PFSK-1 (cell line): ENCODE measurements around the gene ZDHHC9.

ENCODE experiments used
- FOXP2 ChIP-seq: optimal IDR thresholded peaks from 2 replicates; pipeline ENCODE3; 2011; ENCODE audit warnings: borderline replicate concordance, control low read depth, inconsistent platforms; ENCODE audit not compliant: insufficient read depth; ENCODE audit errors: extremely low read length, extremely low read depth
- POLR2AphosphoS5 ChIP-seq: IDR thresholded peaks from 2 replicates; pipeline ENCODE4 v1.6.1; 2012; ENCODE audit warnings: low read depth, mild to moderate bottlenecking, control low read depth, low read length, moderate library complexity
- REST ChIP-seq, 2 experiments: IDR thresholded peaks; 2 replicates each; pipeline versions ENCODE4 v1.6.1 to v1.8.0; 2011 to 2012; ENCODE audit warnings: low read depth in 2 of 2, low read length in 2 of 2, control low read depth in 1 of 2, inconsistent platforms in 1 of 2, mild to moderate bottlenecking in 1 of 2, moderate library complexity in 1 of 2; ENCODE audit not compliant: insufficient read depth in 1 of 2
- SIN3A ChIP-seq: IDR thresholded peaks from 2 replicates; pipeline ENCODE4 v1.6.1; 2012; ENCODE audit warnings: mild to moderate bottlenecking, low read length, moderate library complexity, borderline replicate concordance; ENCODE audit not compliant: insufficient read depth
- TAF1 ChIP-seq: IDR thresholded peaks from 2 replicates; pipeline ENCODE4 v1.6.1; 2012; ENCODE audit warnings: low read length, control low read depth, borderline replicate concordance; ENCODE audit not compliant: insufficient read depth

DNA sequence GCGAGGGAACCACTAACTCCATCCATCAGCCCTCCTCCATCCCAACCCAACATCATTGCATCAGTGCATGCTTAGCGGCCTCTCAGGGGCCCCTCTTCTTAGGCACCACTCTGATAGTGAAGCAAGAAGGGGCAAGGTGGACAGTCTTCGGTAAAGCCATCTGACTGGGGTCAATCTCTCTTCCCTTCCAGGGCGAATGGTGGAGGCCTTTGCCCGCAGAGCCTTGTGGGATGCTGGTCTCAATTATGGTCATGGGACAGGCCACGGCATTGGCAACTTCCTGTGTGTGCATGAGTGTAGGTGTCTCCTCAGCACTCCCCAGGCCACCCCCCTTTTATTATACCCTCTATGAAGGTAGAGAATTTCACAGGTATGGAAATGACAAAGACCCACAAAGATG lies 82.7 kb downstream of the ZDHHC9 start:
- no peak for TF ChIP-seq TAF1
- TF ChIP-seq POLR2AphosphoS5, result no peak
- TF ChIP-seq SIN3A, result no peak
- TF ChIP-seq REST (IDR thresholded peaks at IDR 0.05; ENCODE audit: insufficient read depth in 1 of 2, low read depth in 2 of 2, low read length in 2 of 2), result no peak
- TF ChIP-seq FOXP2, result no peak
